IPS DF 4.7 (cell line): ENCODE results near the gene STRIP1.

ENCODE experiments used
- DNase-seq: peaks from one replicate; pipeline ENCODE4 v3.0.0-alpha.2; 2013; ENCODE audit warnings: low spot score; ENCODE audit errors: extremely low read depth

Gene STRIP1

GRCh38 chr1:110091791-110092190, 57.4 kb downstream of the STRIP1 start:
- DNase-seq: no peak

- DNase-seq: no peak
These were observed 58.6 kb downstream of the STRIP1 start for GRCh38 chr1:110092991-110093390.

DNA sequence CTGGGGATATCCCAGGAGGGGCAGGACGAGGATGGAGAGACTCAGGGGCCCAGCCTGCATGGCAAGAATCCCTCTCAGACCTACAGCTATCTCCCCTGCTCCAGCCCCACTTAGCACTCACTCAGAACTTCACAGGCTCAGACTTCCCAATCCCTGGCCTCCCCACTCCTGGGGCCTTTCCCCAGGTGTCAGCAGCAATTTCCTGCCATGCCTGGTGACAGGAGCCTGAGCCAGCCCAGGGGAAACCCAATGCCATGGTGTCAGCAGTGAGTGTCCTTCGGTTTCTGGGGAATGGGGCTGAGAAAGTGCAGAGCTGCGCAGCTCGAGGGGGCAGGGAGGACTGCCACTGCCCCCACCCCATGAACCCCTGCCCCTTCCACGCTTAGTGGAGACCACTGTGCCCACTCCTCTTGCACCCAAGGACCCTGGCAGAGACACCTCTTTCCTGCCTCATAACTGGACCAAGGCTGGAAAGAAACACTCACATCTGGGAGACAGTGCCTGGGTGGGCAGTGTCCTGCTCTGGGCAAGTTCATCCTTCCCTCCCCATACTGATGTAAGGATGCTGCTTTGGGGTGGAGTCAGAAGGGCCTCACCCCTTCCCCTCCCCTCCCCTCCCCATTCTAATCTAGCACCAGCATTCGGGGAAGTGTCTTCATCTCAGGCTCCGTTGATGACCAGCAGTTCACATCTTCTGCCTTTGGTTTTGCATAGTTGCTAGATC, 60.7 kb downstream of the STRIP1 start:
- DNase-seq: no peak

- no peak for DNase-seq
These were observed 63.2 kb downstream of the STRIP1 start for GRCh38 chr1:110097507-110098221.

DNA sequence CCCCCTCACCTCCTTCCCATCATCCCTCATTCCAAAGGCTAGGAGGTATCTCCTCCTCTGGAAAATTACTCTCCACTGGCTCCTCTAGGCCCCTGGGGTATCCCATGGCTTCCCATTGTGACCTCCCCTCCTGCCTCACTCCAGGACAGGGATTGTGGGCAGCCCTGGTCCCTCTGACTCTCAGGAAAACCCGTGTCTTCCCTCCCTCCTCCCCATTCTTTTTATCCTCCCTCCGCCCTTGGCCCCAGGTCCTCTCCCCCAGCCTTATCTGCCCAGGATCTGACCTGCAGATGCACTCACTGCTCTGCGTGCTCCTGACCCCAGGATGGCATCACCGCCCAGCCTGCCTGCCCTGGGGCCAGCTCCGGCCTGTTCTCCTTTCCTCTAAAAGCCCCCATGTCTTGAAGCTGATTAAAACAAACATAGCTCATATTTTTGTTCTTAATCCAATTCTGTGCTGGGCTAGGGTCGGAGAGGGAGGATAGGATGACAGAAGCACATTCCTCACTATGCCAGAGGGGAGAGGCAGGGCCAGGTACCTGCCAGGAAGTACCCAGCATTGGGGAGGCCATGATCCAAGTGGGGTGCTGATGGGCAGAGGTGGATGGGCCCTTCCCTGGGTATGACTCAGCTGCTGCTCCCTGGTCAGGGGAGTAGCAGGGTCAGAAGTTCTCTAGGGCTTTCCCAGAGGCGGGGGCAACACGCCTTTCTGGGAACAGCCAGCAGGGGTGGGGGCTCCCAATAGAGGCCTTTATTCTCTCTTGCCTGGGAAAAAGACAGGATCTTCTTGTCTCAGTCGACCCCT, 64.0 kb downstream of the STRIP1 start:
- DNase-seq: no peak

GRCh38 chr1:110100335-110100734, 65.9 kb downstream of the STRIP1 start:
- DNase-seq: no peak

DNA sequence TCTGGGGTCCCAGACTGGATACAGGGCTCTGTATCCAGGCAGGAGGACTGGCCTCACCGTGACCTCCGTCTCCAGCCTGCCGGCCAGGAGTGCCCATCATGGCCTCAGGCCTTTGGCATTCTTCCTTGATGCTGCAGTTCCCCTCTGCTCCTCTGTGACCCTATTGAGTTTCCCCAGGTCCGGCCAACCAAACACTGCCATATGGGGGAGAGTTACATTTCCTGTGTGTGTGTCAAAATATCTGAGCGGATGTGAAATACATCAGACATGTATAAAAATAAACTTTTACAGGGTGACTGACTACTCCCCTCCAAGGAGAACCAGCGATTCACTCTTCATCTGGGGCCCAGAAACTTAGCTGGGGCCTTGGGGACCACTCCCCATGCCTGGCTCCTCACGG, 67.7 kb downstream of the STRIP1 start:
- no peak for DNase-seq
